Measurements from ENCODE around the gene HAP1.

DNA sequence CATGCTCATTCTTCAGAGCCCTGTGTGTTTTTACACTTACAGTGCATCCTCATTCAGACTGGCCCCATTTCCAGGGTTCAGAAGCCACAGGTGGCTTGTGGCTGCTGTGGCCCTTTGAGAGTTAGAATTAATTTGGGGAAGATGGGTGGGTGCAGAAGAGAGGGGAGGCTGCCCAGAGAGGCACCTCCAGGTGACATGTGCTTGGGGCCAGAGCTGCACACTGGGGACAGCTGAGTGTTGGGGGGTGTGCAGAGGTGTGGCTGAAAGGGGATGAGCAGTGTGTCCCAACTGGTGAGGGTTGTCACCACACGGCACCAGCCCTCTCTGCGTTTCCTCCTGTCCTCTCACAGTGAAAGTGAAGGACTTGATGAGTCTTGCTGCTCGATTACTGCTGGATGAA is 52.7 kb downstream of the HAP1 start:
- TF ChIP-seq, protein P1, sequence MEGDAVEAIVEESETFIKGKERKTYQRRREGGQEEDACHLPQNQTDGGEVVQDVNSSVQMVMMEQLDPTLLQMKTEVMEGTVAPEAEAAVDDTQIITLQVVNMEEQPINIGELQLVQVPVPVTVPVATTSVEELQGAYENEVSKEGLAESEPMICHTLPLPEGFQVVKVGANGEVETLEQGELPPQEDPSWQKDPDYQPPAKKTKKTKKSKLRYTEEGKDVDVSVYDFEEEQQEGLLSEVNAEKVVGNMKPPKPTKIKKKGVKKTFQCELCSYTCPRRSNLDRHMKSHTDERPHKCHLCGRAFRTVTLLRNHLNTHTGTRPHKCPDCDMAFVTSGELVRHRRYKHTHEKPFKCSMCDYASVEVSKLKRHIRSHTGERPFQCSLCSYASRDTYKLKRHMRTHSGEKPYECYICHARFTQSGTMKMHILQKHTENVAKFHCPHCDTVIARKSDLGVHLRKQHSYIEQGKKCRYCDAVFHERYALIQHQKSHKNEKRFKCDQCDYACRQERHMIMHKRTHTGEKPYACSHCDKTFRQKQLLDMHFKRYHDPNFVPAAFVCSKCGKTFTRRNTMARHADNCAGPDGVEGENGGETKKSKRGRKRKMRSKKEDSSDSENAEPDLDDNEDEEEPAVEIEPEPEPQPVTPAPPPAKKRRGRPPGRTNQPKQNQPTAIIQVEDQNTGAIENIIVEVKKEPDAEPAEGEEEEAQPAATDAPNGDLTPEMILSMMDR (conservative IDR thresholded peaks at IDR 0.05; ENCODE audit: low read length): no peak
- TF ChIP-seq EZH2phosphoT487 (IDR thresholded peaks at IDR 0.05; ENCODE audit: borderline replicate concordance, low read depth, low read length): no peak

Measured in OCI-LY7 (cell line).